K562 (cell line): ENCODE data around the gene EME1.
"Not testable (repeated sequence)": the region's sequence is repeated elsewhere in the genome, so short reads cannot be mapped to it uniquely, and the experiment has no call there.

Experiments used
- EZH2 ChIP-seq: IDR thresholded peaks from 2 replicates; pipeline ENCODE4 v1.6.1; 2012; ENCODE audit warnings: low read depth, mild to moderate bottlenecking, inconsistent platforms, low read length, borderline replicate concordance
- HDAC2 ChIP-seq: fragments of 450-650 bp; IDR thresholded peaks from 2 replicates; pipeline ENCODE4 v1.6.1; 2016; ENCODE audit warnings: mild to moderate bottlenecking
- ZKSCAN1 ChIP-seq: fragments of 150-350 bp; IDR thresholded peaks from 2 replicates; pipeline ENCODE4 v1.6.1; 2016; ENCODE audit warnings: low read depth, low read length
- TF ChIP-seq, protein P1 (sequence below), 2 experiments: fragments of 450-650 bp in 1 of 2; IDR thresholded peaks; 2 replicates each; pipeline ENCODE4 v1.6.1; 2011 to 2017; ENCODE audit warnings: low read depth in 2 of 2, antibody characterized with exemption in 1 of 2, borderline replicate concordance in 1 of 2, low read length in 1 of 2, mild to moderate bottlenecking in 1 of 2, mixed read lengths in 1 of 2; ENCODE audit not compliant: control insufficient read depth in 1 of 2
- TF ChIP-seq, protein P2 (sequence below): sonication (generic); formaldehyde crosslinking; IDR thresholded peaks from 2 replicates; pipeline ENCODE4 v1.9.0; 2022; ENCODE audit warnings: mild to moderate bottlenecking, missing genetic modification reagents

DNA sequence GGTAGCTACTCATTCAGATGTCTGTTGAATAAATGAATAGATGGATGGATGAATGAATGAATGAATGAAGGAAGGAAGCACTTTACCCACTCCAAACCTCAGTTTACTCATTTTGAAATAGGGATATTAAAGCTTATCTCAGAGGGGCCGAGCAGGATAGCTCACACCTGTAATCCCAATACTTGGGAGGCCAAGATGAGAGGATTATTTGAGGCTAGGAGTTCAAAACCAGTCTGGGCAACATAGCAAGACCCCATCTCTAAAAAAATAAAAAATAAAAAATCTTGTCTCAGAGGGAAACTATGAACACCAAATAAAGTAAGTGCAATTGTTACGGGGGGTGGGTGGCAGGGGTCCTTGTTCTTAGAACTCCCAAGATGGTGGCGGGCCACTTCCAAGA lies 25.6 kb downstream of the EME1 start:
- TF ChIP-seq ZKSCAN1, EZH2, HDAC2: not testable (repeated sequence)
- TF ChIP-seq, protein P1, sequence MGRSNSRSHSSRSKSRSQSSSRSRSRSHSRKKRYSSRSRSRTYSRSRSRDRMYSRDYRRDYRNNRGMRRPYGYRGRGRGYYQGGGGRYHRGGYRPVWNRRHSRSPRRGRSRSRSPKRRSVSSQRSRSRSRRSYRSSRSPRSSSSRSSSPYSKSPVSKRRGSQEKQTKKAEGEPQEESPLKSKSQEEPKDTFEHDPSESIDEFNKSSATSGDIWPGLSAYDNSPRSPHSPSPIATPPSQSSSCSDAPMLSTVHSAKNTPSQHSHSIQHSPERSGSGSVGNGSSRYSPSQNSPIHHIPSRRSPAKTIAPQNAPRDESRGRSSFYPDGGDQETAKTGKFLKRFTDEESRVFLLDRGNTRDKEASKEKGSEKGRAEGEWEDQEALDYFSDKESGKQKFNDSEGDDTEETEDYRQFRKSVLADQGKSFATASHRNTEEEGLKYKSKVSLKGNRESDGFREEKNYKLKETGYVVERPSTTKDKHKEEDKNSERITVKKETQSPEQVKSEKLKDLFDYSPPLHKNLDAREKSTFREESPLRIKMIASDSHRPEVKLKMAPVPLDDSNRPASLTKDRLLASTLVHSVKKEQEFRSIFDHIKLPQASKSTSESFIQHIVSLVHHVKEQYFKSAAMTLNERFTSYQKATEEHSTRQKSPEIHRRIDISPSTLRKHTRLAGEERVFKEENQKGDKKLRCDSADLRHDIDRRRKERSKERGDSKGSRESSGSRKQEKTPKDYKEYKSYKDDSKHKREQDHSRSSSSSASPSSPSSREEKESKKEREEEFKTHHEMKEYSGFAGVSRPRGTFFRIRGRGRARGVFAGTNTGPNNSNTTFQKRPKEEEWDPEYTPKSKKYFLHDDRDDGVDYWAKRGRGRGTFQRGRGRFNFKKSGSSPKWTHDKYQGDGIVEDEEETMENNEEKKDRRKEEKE (IDR thresholded peaks at IDR 0.05; ENCODE audit: borderline replicate concordance in 1 of 2, control insufficient read depth in 1 of 2, low read depth in 2 of 2, low read length in 1 of 2) = not testable (repeated sequence)
- TF ChIP-seq, protein P2, sequence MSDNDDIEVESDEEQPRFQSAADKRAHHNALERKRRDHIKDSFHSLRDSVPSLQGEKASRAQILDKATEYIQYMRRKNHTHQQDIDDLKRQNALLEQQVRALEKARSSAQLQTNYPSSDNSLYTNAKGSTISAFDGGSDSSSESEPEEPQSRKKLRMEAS (CRISPR knock-in tag) = not testable (repeated sequence)
